GM12865 (cell line): ENCODE measurements around the gene ARHGAP1.

Source experiments
- DNase-seq: peaks from one replicate; pipeline ENCODE4 v3.0.0; 2010; ENCODE audit warnings: low read depth
- H3K4me3 ChIP-seq: 2 replicates; pipeline ENCODE4 v1.5.1; 2011; ENCODE audit warnings: mild to moderate bottlenecking, low read depth, low read length, control low read depth
- CTCF ChIP-seq: IDR thresholded peaks from 2 replicates; pipeline ENCODE4 v1.5.1; 2011; ENCODE audit warnings: low read length, control low read depth, low read depth, inconsistent platforms; ENCODE audit not compliant: insufficient read depth; ENCODE audit errors: missing control alignments

ARHGAP1 gene

GRCh38 chr11:46657186-46657585 lies 43.2 kb downstream of the ARHGAP1 start:
- TF ChIP-seq CTCF, result no peak

GRCh38 chr11:46655631-46656030 lies 44.8 kb downstream of the ARHGAP1 start:
- H3K4me3 ChIP-seq, result no peak overlapping the region
- TF ChIP-seq CTCF, result no peak
- no peak for DNase-seq

More at GRCh38 chr11:46657186-46657585, 43.2 kb downstream of the ARHGAP1 start:
- no peak overlapping the region for H3K4me3 ChIP-seq
- DNase-seq, result no peak

GRCh38 chr11:46649180-46649738 lies 51.2 kb downstream of the ARHGAP1 start:
- H3K4me3 ChIP-seq, result no peak overlapping the region
- no peak for DNase-seq
- TF ChIP-seq CTCF, result no peak

- no peak overlapping the region for H3K4me3 ChIP-seq
- DNase-seq, result no peak
- no peak for TF ChIP-seq CTCF
These were observed 56.4 kb downstream of the ARHGAP1 start for GRCh38 chr11:46643986-46644385.

- DNase-seq, result no peak
- TF ChIP-seq CTCF, result no peak
- no peak overlapping the region for H3K4me3 ChIP-seq
These were observed 56.9 kb downstream of the ARHGAP1 start for GRCh38 chr11:46643531-46643930.

GRCh38 chr11:46642627-46643335 lies 57.6 kb downstream of the ARHGAP1 start:
- DNase-seq, result no peak
- H3K4me3 ChIP-seq, result no peak overlapping the region
- no peak for TF ChIP-seq CTCF

GRCh38 chr11:46641639-46642038 lies 58.8 kb downstream of the ARHGAP1 start:
- no peak for DNase-seq
- no peak for TF ChIP-seq CTCF
- H3K4me3 ChIP-seq, result no peak overlapping the region
